Left ventricle myocardium inferior (tissue), 1 donor: ENCODE results near the gene RAI1. TPM values are rescaled to one million over a fixed set of nuclear protein-coding genes. Genes with fewer than 3 reads are reported as not detected.
A peak's percentile ranks its signal among the peaks of the same experiment; 100 is the strongest.

Experiments
- DNase-seq: peaks from one replicate; pipeline ENCODE4 v3.0.0-alpha.2; 2020
- H3K27ac ChIP-seq: fragments of 200-600 bp; replicated peaks from 2 replicates; pipeline ENCODE4 v1.8.0; 2021
- H3K27me3 ChIP-seq: fragments of 200-600 bp; 2 replicates; pipeline ENCODE4 v1.8.0; 2021; ENCODE audit warnings: low read depth
- H3K36me3 ChIP-seq: fragments of 200-600 bp; 2 replicates; pipeline ENCODE4 v1.8.0; 2021
- H3K4me1 ChIP-seq: fragments of 200-600 bp; 2 replicates; pipeline ENCODE4 v1.8.0; 2021
- H3K4me3 ChIP-seq: fragments of 200-600 bp; 2 replicates; pipeline ENCODE4 v1.8.0; 2021; ENCODE audit warnings: mild to moderate bottlenecking, moderate library complexity
- H3K9me3 ChIP-seq: fragments of 200-600 bp; replicated peaks from 2 replicates; pipeline ENCODE4 v1.8.0; 2021
- intact Hi-C: fragments of 100-400 bp; cut with micrococcal nuclease; formaldehyde crosslinking; loops from one replicate; pipeline ENCODE4 v1.11.0; 2022
- total RNA-seq: library from RNA; stranded (reverse); fragmentation: NEBNext Ultra II Directional; extraction: Animal tissue kit (Norgen Biotek cat#: 25700); gene quantifications from one replicate; pipeline ENCODE4 v1.2.1, GENCODE V29; 2021
- TF ChIP-seq, protein P1 (sequence below): fragments of 200-600 bp; IDR thresholded peaks from 2 replicates; pipeline ENCODE4 v1.8.0; 2021; ENCODE audit warnings: antibody characterized with exemption, mild to moderate bottlenecking, borderline replicate concordance
- donor health status: DM: no; HTN: yes; CAD: no; lungs with severe emphysema.

RAI1 gene
- total RNA-seq, 1 donor from 2014 or later: 22.5 TPM

DNA sequence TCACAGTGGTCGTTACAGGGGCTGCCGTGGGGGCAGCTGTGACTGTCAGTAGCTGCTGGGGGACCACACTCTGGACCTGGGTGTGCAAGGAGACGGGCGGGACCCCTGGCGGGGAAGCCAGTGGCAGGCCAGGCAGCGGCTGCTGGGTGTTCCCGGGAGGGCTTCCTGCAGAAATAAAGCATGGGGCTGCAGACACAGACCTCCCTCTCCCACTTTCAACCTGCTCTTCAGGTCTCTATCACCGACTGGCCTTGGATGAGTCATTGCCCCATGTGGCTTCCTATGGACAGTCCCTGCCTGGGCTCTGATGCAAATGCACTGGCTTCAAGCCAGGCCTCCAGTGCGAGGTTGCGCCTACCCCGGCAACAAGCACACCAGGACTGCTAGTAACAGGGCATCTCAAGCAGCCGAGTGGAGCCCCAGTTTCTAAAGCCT lies 138.3 kb downstream of the RAI1 start:
- H3K36me3 ChIP-seq: peaks cover 51% of the 10 kb centered on the region
- intact Hi-C loops: no loop called here
- H3K9me3 ChIP-seq: no peaks in the 10 kb centered on the region
- no peaks in the 10 kb centered on the region for H3K27me3 ChIP-seq
- no peak overlapping the region for H3K27ac ChIP-seq
- TF ChIP-seq, protein P1, sequence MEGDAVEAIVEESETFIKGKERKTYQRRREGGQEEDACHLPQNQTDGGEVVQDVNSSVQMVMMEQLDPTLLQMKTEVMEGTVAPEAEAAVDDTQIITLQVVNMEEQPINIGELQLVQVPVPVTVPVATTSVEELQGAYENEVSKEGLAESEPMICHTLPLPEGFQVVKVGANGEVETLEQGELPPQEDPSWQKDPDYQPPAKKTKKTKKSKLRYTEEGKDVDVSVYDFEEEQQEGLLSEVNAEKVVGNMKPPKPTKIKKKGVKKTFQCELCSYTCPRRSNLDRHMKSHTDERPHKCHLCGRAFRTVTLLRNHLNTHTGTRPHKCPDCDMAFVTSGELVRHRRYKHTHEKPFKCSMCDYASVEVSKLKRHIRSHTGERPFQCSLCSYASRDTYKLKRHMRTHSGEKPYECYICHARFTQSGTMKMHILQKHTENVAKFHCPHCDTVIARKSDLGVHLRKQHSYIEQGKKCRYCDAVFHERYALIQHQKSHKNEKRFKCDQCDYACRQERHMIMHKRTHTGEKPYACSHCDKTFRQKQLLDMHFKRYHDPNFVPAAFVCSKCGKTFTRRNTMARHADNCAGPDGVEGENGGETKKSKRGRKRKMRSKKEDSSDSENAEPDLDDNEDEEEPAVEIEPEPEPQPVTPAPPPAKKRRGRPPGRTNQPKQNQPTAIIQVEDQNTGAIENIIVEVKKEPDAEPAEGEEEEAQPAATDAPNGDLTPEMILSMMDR: no peak
- peak; percentile 53 for DNase-seq
- peaks cover 95% of the 10 kb centered on the region for H3K4me1 ChIP-seq
- no peak overlapping the region for H3K4me3 ChIP-seq

GRCh38 chr17:17820046-17820445 lies 138.8 kb downstream of the RAI1 start:
- Histone ChIP-seq H3K36me3 (peaks cover 46% of the 10 kb centered on the region), H3K4me1 (peaks cover 95% of the 10 kb centered on the region), H3K4me3 (no peak overlapping the region), H3K9me3 (no peaks in the 10 kb centered on the region), H3K27ac (no peak overlapping the region), H3K27me3 (no peaks in the 10 kb centered on the region)
- TF ChIP-seq, protein P1: no peak
- intact Hi-C loops: no loop called here
- DNase-seq: no peak

- intact Hi-C loops: no loop called here
- H3K36me3 ChIP-seq: peaks cover 41% of the 10 kb centered on the region
- H3K9me3 ChIP-seq: no peaks in the 10 kb centered on the region
- DNase-seq: no peak
- H3K27ac ChIP-seq: no peak overlapping the region
- H3K4me1 ChIP-seq: peaks cover 95% of the 10 kb centered on the region
- no peaks in the 10 kb centered on the region for H3K27me3 ChIP-seq
- TF ChIP-seq, protein P1: no peak
- H3K4me3 ChIP-seq: no peak overlapping the region
Measured at GRCh38 chr17:17820463-17821158, 139.4 kb downstream of the RAI1 start.

- intact Hi-C loops: no loop called here
- DNase-seq: peak; percentile 80
- H3K4me1 ChIP-seq: peaks cover 94% of the 10 kb centered on the region
- H3K9me3 ChIP-seq: no peaks in the 10 kb centered on the region
- H3K27ac ChIP-seq: peak overlapping the region; percentile 91
- no peaks in the 10 kb centered on the region for H3K27me3 ChIP-seq
- H3K36me3 ChIP-seq: peaks cover 30% of the 10 kb centered on the region
- TF ChIP-seq, protein P1: no peak
- H3K4me3 ChIP-seq: peak overlapping the region; percentile 71
Measured at GRCh38 chr17:17822189-17822588, 140.9 kb downstream of the RAI1 start.

DNA sequence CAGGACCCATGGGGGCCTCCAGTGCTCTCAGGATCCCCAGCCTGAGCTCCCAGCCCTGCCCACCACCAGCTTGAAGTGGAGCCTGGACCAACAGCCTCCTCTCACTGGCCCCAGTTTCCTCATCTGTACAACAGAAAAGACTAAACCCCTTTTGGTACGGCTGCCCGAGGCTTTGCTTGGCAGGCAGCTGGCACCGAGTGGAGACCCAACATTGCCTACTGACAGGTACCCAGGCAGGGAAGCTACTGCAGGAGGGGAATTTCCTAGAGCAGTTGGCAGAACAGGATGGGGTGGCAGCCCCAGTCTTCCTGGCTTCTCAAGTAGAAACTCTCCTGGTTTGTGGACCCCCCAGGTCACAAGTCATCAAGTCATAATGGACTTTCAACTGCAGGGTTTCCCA lies 141.4 kb downstream of the RAI1 start:
- no peaks in the 10 kb centered on the region for H3K27me3 ChIP-seq
- intact Hi-C loops: no loop called here
- no peaks in the 10 kb centered on the region for H3K9me3 ChIP-seq
- no peak for DNase-seq
- H3K27ac ChIP-seq: peak overlapping the region; percentile 91
- peaks cover 26% of the 10 kb centered on the region for H3K36me3 ChIP-seq
- H3K4me3 ChIP-seq: peak overlapping the region; percentile 71
- peaks cover 90% of the 10 kb centered on the region for H3K4me1 ChIP-seq
- TF ChIP-seq, protein P1: no peak
